ENCODE results near the gene TRPM7. TPM values are rescaled to one million over a fixed set of nuclear protein-coding genes. Genes with fewer than 3 reads are reported as not detected.

The TRPM7 gene
- total and polyA plus RNA-seq, 12 donors = 5.4 to 45.0 (median 26.3) TPM

- Histone ChIP-seq H3K9me3 (replicated peaks in 1 of 3) (no peaks in the 10 kb centered on the region), H3K27ac (no peak overlapping the region), H3K4me1 (replicated peaks in 1 of 2) (no peaks in the 10 kb centered on the region), H3K27me3 (no peaks in the 10 kb centered on the region), H3K4me3 (no peak overlapping the region), H3K36me3 (replicated peaks in 1 of 2) (no peaks in the 10 kb centered on the region)
- no peak for TF ChIP-seq POLR2A (IDR thresholded peaks at IDR 0.05)
- no peak for TF ChIP-seq CTCF (IDR thresholded peaks at IDR 0.05)
- DNase-seq = no peak
- intact Hi-C loops (cut with DNase I) = no loop called here
- 82 to 90% (median 85%) methylated on average over 4 of the region's 4 CpGs for WGBS, 4 donors
Observed at GRCh38 chr15:50552238-50552637, 134.4 kb downstream of the TRPM7 start.

DNA sequence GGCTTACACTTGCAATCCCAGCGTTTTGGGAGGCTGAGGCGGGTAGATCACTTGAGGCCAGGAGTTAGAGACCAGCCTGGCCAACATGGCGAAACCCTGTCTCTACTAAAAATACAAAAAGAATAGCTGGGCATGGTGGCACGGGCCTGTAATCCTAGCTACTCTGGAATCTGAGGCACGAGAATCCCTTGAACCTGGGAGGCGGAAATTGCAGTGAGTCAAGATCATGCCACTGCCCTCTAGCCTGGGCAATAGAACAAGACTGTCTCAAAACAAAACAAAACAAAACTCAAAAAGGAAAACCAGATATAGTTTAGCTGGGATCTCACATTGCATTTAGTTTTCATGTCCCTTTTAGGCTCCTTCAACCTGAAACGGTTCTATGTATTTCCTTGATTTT lies 137.3 kb downstream of the TRPM7 start:
- intact Hi-C loops (cut with DNase I) = no loop called here
- Histone ChIP-seq H3K27me3 (no peaks in the 10 kb centered on the region), H3K9me3 (replicated peaks in 1 of 3) (no peaks in the 10 kb centered on the region), H3K36me3 (replicated peaks in 1 of 2) (no peaks in the 10 kb centered on the region), H3K4me3 (no peak overlapping the region), H3K27ac (no peak overlapping the region), H3K4me1 (replicated peaks in 1 of 2) (no peaks in the 10 kb centered on the region)
- DNase-seq = no peak
- TF ChIP-seq POLR2A (IDR thresholded peaks at IDR 0.05) = no peak
- no peak for TF ChIP-seq CTCF (IDR thresholded peaks at IDR 0.05)
- 82 to 89% (median 86%) methylated on average over 7 of the region's 7 CpGs for WGBS, 4 donors

DNA sequence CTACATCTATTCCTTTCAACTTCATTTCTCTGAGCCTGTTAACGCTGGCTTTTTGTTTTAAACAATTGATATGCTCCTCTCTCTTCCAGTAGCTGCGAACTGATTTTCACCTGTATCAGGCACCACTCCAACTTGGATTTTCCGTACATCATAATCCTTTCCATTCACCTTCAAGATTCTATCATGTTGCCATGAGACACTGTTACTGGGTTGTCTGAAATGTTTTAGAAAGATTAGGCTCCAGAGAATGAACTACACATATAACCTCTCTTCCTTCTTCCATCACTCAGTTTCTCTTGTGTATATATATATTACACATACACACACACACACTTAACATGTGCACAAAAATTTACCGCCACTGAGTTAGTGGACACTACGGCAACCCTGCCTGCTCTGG lies 140.0 kb downstream of the TRPM7 start, which contains the start of gene USP50:
USP50 (minus strand) TSS at position 101 of the 400 bp plus-strand sequence. CDS start 141 bp downstream, outside the sequence.
- intact Hi-C loops (cut with DNase I) = no loop called here
- H3K4me1 ChIP-seq (replicated peaks in 1 of 2) = no peaks in the 10 kb centered on the region
- no peak for DNase-seq
- WGBS, 4 donors = 88 to 93% (median 91%) methylated on average over 5 of the region's 5 CpGs
- no peaks in the 10 kb centered on the region for H3K36me3 ChIP-seq (replicated peaks in 1 of 2)
- no peak within 1 kb of the TSS for H3K4me3 ChIP-seq
- no peaks in the 10 kb centered on the region for H3K27me3 ChIP-seq
- no peak within 1 kb of the TSS for H3K27ac ChIP-seq
- no peak for TF ChIP-seq CTCF (IDR thresholded peaks at IDR 0.05)
- no peak for TF ChIP-seq POLR2A (IDR thresholded peaks at IDR 0.05)
- no peaks in the 10 kb centered on the region for H3K9me3 ChIP-seq (replicated peaks in 1 of 3)

GRCh38 chr15:50544368-50544767 lies 142.2 kb downstream of the TRPM7 start:
- 72 to 82% (median 77%) methylated on average over 5 of the region's 5 CpGs for WGBS, 4 donors
- Histone ChIP-seq H3K9me3 (replicated peaks in 1 of 3) (no peaks in the 10 kb centered on the region), H3K36me3 (replicated peaks in 1 of 2) (no peaks in the 10 kb centered on the region), H3K27me3 (no peaks in the 10 kb centered on the region), H3K4me3 (no peak overlapping the region), H3K4me1 (replicated peaks in 1 of 2) (no peaks in the 10 kb centered on the region), H3K27ac (no peak overlapping the region)
- intact Hi-C loops (cut with DNase I) = no loop called here
- TF ChIP-seq CTCF (IDR thresholded peaks at IDR 0.05) (no peak), POLR2A (IDR thresholded peaks at IDR 0.05) (no peak)
- no peak for DNase-seq
